ENCODE data around the gene DDOST.

Gene DDOST

DNA sequence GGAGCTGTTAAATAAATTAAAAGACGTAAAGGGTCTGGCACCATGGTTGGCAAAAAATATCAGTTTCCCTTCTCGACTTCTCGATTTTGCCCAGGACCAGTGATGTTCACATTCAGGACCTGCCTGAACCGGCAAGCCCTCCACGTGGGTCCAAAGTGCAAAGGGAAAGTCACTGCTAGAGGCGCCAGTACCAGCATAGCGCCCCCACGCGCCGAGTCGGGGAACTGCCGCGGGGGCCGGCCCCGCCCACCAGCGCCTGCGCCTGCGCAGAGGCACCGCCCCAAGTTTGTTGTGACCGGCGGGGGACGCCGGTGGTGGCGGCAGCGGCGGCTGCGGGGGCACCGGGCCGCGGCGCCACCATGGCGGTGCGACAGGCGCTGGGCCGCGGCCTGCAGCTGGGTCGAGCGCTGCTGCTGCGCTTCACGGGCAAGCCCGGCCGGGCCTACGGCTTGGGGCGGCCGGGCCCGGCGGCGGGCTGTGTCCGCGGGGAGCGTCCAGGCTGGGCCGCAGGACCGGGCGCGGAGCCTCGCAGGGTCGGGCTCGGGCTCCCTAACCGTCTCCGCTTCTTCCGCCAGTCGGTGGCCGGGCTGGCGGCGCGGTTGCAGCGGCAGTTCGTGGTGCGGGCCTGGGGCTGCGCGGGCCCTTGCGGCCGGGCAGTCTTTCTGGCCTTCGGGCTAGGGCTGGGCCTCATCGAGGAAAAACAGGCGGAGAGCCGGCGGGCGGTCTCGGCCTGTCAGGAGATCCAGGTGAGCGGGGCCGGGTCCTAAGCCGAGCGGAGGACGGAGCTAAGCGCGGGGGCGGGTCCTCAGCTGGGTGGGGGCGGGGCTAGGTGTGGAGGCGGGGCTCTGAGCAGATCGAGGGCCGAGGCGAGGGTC is 27.7 kb downstream of the DDOST start, which contains the start of gene PINK1:
Gene PINK1 (plus strand): TSS at position 269 of the 875 bp plus-strand sequence. CDS start 91 bp downstream, at position 360.
- peak; percentile 75 for ATAC-seq
- Mint-ChIP-seq H3K4me1 (peaks cover 20% of the 10 kb centered on the region), H3K27ac (peak within 1 kb of the TSS; percentile 11), H3K4me3 (peak within 1 kb of the TSS; percentile 84), H3K36me3 (ENCODE audit: low read depth) (no peaks in the 10 kb centered on the region), H3K9me3 (peaks cover 6% of the 10 kb centered on the region), H3K27me3 (no peaks in the 10 kb centered on the region)
- DNase-seq, result peak; percentile 88

DNA sequence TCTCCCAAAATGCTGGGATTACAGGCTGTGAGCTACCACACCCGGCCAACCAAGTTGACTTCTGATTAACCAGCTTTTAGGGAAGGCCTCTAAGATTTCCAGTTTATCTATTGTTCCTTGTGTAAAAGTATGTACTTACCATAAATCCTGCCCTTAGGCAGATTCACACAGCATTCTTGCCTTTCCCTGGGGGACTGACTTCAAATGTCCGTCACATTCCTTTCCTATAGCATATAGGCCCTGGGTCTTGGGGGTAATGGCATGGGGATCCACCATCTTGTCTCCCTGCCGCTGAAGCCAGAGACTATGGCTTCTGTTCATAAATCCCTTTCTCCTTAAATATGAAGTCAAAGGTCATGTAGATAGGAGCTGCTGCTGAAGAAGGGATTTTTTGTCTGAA is 28.8 kb downstream of the DDOST start:
- H3K4me1 Mint-ChIP-seq, result peaks cover 20% of the 10 kb centered on the region
- H3K36me3 Mint-ChIP-seq (ENCODE audit: low read depth), result no peaks in the 10 kb centered on the region
- H3K4me3 Mint-ChIP-seq, result peak overlapping the region; percentile 70
- H3K9me3 Mint-ChIP-seq, result peaks cover 6% of the 10 kb centered on the region
- ATAC-seq (no peak), DNase-seq (no peak)
- peaks cover 3% of the 10 kb centered on the region for H3K27me3 Mint-ChIP-seq
- H3K27ac Mint-ChIP-seq, result no peak overlapping the region

DNA sequence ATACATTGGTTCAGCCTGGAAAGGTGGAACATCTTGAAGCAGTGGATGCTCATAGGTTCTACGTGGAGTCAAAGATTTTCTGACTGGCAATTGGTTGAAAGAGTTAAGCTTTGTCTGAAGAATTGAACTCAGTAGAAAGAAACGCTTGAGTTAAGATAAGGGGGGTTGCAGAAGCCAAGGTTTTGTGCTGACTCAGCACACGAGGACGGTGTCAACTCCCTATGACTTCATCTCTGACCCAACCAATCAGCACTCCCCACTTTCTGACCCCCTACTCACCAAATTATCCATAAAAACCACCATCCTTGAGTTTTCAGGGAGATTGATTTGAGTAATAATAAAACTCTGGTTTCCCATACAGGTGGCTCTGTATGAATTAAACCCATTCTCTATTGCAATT is 30.4 kb downstream of the DDOST start:
- H3K4me1 Mint-ChIP-seq, result peaks cover 20% of the 10 kb centered on the region
- H3K9me3 Mint-ChIP-seq, result peaks cover 6% of the 10 kb centered on the region
- no peak for DNase-seq
- no peak overlapping the region for H3K4me3 Mint-ChIP-seq
- no peak for ATAC-seq
- H3K27me3 Mint-ChIP-seq, result peaks cover 11% of the 10 kb centered on the region
- no peaks in the 10 kb centered on the region for H3K36me3 Mint-ChIP-seq (ENCODE audit: low read depth)
- H3K27ac Mint-ChIP-seq, result no peak overlapping the region

DNA sequence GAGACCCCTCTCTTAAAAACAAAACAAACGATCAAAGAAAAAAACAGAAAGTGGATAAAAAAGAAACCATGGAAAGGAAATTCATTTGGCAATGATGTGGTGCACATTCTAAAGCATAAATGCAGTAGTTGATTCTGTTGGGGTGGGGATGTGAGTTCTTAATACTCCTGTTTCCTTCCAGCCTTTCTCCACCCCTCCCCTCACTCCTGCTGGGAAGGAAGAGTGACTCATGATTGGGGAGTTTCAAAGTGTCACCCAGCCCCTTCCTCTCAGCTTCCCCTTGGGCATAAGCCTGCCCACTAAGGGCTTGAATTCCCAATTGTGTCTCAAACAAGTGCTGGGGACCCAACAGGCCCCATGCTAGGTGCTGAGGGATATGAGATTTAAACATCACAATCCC is 34.6 kb downstream of the DDOST start:
- H3K4me3 Mint-ChIP-seq, result no peak overlapping the region
- no peaks in the 10 kb centered on the region for H3K4me1 Mint-ChIP-seq
- DNase-seq (no peak), ATAC-seq (no peak)
- no peaks in the 10 kb centered on the region for H3K36me3 Mint-ChIP-seq (ENCODE audit: low read depth)
- H3K27me3 Mint-ChIP-seq, result peaks cover 20% of the 10 kb centered on the region
- H3K27ac Mint-ChIP-seq, result no peak overlapping the region
- H3K9me3 Mint-ChIP-seq, result peaks cover 6% of the 10 kb centered on the region

DNA sequence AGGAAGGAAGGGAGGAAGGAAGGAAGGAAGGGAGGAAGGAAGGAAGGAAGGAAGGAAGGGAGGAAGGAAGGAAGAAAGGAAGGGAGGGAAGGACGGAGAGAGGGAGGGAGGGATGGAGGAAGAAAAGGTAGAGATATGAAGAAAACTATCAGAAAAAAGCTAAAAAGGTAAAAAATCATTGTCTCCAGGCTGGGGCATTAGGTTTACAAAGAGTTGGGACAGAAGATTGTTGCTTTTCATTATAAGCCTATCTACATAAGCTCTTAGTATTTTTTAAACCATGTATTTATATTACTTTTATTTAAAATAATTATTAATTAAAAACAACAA is 35.1 kb downstream of the DDOST start:
- no peak overlapping the region for H3K27ac Mint-ChIP-seq
- H3K27me3 Mint-ChIP-seq, result peaks cover 20% of the 10 kb centered on the region
- H3K4me3 Mint-ChIP-seq, result no peak overlapping the region
- H3K4me1 Mint-ChIP-seq, result no peaks in the 10 kb centered on the region
- peaks cover 6% of the 10 kb centered on the region for H3K9me3 Mint-ChIP-seq
- DNase-seq (no peak), ATAC-seq (no peak)
- H3K36me3 Mint-ChIP-seq (ENCODE audit: low read depth), result no peaks in the 10 kb centered on the region

DNA sequence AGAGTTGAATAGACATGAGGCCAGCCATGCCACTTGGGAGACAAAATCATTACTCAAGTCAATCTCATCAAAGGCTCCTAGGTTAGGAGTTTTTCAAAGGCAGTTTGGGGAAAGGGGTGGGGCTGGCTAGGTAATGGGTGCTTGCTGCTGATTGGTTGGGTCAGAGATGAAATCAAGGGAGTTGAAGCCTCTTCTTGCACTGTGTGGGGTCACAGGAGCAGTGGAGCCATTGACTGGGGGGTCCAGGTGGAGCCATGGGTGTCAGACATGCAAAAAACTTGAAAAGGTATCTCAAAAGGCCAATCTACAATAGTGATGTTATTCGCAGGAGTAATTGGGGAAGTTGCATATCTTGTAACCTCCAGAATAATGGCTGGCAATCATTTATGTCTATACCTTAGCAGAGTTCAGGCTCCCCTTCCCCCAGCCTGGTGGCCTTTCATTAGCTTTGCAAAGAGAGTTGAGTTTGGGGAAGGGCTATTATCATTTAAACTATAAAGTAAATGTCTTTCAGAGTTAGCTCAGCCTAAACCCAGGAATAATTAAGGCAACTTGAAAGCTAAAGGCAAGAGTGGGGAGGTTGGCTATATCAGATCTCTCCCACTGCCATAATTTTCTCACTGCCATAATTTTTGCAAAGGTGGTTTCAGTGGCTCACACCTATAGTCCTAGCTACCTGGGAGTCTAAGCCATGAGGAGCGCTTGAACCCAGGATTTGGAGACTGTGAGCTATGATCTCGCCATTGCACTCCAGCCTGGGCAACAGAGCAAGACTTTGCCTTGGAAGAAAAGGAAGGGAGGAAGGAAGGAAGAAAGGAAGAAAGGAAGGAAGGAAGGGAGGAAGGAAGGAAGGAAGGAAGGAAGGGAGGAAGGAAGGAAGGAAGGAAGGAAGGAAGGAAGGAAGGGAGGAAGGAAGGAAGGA is 35.7 kb downstream of the DDOST start:
- no peak for DNase-seq
- peaks cover 20% of the 10 kb centered on the region for H3K27me3 Mint-ChIP-seq
- no peak overlapping the region for H3K27ac Mint-ChIP-seq
- H3K4me1 Mint-ChIP-seq, result no peaks in the 10 kb centered on the region
- H3K36me3 Mint-ChIP-seq (ENCODE audit: low read depth), result no peaks in the 10 kb centered on the region
- H3K9me3 Mint-ChIP-seq, result peaks cover 6% of the 10 kb centered on the region
- no peak for ATAC-seq
- H3K4me3 Mint-ChIP-seq, result no peak overlapping the region

DNA sequence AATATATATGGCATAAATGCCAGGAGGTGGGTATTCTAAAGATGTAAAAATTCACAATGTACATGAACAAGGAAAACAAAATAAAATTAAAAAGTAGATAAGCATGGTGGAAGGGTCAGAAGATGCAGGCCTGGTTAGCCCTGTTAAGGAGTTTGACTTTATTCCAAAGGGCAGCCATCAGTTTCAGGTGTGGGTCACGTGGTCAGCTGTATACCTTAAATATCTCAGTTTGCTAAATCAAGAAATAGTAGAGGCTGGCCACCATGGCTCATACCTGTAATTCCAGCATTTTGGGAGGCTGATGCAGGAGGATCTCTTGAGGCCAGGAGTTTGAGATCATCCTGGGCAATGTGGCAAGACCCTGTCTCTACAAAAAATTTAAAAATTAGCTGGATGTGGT is 36.5 kb downstream of the DDOST start:
- no peak overlapping the region for H3K27ac Mint-ChIP-seq
- no peak for ATAC-seq

DNA sequence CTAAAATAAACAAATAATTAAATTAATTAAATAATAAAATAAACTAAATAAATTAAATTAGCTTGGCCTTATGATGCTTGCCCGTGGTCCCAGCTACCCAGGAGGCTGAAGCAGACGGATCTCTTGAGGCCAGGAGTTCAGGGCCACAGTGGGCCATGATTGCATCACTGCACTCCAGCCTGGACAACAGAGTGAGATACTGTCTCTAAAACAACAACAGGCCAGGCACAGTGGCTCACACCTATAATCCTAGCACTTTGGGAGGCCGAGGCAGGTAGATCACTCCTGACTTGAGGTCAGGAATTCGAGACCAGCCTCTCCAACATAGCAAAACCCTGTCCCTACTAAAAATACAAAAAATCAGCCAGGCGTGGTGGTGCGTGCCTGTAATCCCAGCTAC is 40.2 kb downstream of the DDOST start:
- Mint-ChIP-seq H3K27me3 (peaks cover 12% of the 10 kb centered on the region), H3K36me3 (ENCODE audit: low read depth) (no peaks in the 10 kb centered on the region), H3K27ac (no peak overlapping the region), H3K4me1 (peaks cover 5% of the 10 kb centered on the region), H3K4me3 (no peak overlapping the region), H3K9me3 (no peaks in the 10 kb centered on the region)
- DNase-seq, result no peak
- ATAC-seq, result no peak

More for the DNA sequence above, 36.5 kb downstream of the DDOST start:
- Mint-ChIP-seq H3K9me3 (peaks cover 6% of the 10 kb centered on the region), H3K4me3 (no peak overlapping the region), H3K27me3 (peaks cover 20% of the 10 kb centered on the region), H3K36me3 (ENCODE audit: low read depth) (no peaks in the 10 kb centered on the region), H3K4me1 (no peaks in the 10 kb centered on the region)
- DNase-seq, result no peak

DNA sequence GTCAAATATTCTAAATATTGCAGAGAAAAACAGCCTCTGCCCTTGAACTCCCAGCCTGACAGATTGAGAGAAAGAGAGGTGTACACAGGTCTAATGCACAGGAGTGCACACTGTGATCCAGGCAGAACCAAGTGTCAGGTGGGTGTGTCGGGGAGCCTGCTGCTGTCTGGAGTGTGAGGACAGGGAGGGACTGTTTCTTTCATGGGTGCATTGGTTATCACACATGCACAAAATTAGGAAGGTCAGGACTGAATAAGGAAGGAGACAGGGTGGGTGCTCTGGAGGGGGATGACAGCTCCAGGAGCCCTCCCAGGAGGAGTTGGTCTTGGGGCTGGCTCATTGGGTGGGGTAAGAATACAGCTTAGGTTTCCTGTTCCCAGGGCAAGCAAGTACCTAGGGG is 41.2 kb downstream of the DDOST start:
- ATAC-seq, result no peak
- Mint-ChIP-seq H3K4me1 (peaks cover 5% of the 10 kb centered on the region), H3K4me3 (no peak overlapping the region), H3K27me3 (peaks cover 9% of the 10 kb centered on the region), H3K9me3 (no peaks in the 10 kb centered on the region), H3K36me3 (ENCODE audit: low read depth) (no peaks in the 10 kb centered on the region), H3K27ac (no peak overlapping the region)
- no peak for DNase-seq

DNA sequence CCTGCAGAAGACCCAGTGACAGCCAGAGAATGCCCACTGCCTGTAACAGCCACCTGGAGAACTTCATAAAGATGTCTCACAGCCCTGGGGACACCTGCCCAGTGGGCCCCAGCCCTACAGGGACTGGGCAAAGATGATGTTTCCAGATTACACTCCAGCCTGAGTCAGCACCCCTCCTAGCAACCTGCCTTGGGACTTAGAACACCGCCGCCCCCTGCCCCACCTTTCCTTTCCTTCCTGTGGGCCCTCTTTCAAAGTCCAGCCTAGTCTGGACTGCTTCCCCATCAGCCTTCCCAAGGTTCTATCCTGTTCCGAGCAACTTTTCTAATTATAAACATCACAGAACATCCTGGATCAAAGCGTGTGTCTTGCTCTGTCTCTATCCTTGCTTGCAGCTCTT is 42.6 kb downstream of the DDOST start:
- Mint-ChIP-seq H3K27ac (no peak overlapping the region), H3K27me3 (peaks cover 8% of the 10 kb centered on the region), H3K4me3 (no peak overlapping the region), H3K4me1 (peaks cover 5% of the 10 kb centered on the region), H3K9me3 (no peaks in the 10 kb centered on the region), H3K36me3 (ENCODE audit: low read depth) (no peaks in the 10 kb centered on the region)
- DNase-seq, result no peak
- no peak for ATAC-seq

DNA sequence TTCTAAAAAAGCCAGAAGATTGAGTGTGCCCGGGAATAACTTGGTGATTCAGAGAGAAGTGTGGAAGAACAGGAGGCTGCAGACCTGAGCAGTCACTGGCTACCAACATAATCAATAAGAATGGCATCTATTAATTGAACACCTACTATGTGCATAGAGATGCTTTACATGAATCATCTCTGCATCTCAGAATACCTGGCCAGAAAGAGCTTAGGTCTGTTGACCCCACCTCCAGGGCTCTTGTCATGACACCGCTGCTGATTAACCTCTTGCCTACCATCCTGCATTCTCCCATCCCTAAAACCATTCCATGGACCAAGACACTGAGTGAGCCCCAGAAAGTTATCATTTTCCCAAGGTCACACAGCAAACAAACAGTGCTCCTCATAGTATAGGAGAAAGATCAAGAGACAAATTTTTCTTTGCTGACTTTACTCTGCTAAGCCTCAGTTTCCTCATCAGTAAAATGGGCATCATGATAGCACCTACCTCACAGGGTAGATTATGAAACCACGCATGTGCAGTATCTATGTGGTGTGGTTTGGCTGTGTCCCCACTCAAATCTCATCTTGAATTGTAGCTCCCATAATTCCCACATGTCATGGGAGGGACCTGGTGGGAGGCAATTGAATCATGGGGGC is 44.2 kb downstream of the DDOST start:
- DNase-seq (no peak), ATAC-seq (no peak)
- H3K9me3 Mint-ChIP-seq, result no peaks in the 10 kb centered on the region
- H3K4me3 Mint-ChIP-seq, result no peak overlapping the region
- no peak overlapping the region for H3K27ac Mint-ChIP-seq
- H3K36me3 Mint-ChIP-seq (ENCODE audit: low read depth), result no peaks in the 10 kb centered on the region
- peaks cover 5% of the 10 kb centered on the region for H3K4me1 Mint-ChIP-seq
- H3K27me3 Mint-ChIP-seq, result peaks cover 3% of the 10 kb centered on the region

DNA sequence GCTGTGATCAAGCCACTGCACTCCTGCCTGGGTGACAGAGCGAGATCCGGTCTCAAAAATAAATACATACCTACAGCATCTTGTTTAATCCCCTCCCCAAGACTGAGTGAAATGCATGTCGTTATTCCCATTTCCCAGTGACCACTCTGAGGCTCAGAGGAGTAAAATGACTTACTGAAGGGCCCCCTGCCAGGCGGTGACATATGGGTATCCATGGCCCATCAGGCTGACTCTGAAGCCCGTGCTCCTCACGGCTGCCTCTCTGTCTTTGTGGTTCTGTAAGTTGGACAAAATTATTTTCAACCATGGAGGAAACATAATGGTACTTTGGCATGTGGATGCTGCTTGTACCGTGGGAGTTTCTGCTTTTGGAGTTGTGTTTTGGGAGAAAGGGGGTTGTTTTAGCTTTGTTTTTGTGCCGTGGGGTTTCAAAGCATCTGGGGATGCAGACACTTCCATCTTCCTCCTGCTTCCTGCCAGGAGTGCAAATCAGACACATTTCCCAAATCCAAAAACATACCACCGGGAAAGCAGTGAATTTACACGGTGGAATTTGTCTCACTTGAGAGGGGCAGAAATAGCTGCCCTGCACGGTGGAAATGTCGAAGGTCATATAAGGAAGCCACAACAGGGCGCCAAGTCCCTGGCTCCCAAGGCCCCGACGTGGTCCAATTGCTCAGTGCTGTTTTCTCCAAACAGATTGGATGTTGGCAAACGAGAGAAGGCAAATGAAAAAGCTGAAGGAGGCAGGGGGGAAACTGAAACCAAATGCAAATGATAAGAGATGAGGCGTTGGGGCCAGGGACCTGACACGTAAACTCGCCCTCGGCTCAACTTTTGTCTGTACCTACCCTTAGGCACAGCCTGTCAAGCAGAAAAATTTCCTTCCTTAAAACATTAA is 45.0 kb downstream of the DDOST start:
- H3K27me3 Mint-ChIP-seq, result peaks cover 3% of the 10 kb centered on the region
- H3K36me3 Mint-ChIP-seq (ENCODE audit: low read depth), result no peaks in the 10 kb centered on the region
- ATAC-seq, result no peak
- DNase-seq, result no peak
- no peaks in the 10 kb centered on the region for H3K9me3 Mint-ChIP-seq
- H3K4me1 Mint-ChIP-seq, result peaks cover 5% of the 10 kb centered on the region
- no peak overlapping the region for H3K4me3 Mint-ChIP-seq
- H3K27ac Mint-ChIP-seq, result no peak overlapping the region

DNA sequence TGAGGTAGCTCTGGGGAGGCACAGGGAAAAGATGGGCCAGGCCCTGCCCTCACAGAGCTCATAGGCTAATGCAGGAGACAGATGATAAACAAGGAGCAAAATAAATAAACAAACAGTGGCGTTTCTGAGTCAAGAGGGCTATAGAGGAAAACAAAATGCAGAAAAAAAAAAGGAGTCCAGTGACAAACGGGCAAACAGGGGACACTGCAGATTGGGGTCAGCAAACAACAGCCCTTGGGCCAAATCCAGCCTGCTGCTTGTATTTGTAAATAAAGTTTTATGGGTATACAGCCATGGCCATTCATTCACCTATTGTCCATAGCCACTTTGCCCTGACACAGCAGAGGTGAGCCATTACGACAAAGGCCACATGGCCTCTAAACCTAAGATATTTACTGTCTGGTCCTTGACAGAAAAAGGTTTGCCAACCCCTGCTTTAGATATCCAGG is 47.0 kb downstream of the DDOST start:
- H3K27ac Mint-ChIP-seq, result no peak overlapping the region
- ATAC-seq (no peak), DNase-seq (no peak)
- H3K9me3 Mint-ChIP-seq, result no peaks in the 10 kb centered on the region
- peaks cover 3% of the 10 kb centered on the region for H3K27me3 Mint-ChIP-seq
- H3K36me3 Mint-ChIP-seq (ENCODE audit: low read depth), result no peaks in the 10 kb centered on the region
- peaks cover 5% of the 10 kb centered on the region for H3K4me1 Mint-ChIP-seq
- no peak overlapping the region for H3K4me3 Mint-ChIP-seq
